Stimulated activated effector memory CD8-positive, alpha-beta T cell treated with anti-CD3 and anti-CD28 coated beads, Interleukin-12 subunit alpha, Interleukin-12 subunit beta, amount 100 ng/mL, for 72 hours (primary cell): ENCODE measurements around the gene CST7.

Experiments
- ATAC-seq: fragments of 150-1000 bp; cut with Tn5 transposase; 2 replicates; pipeline ENCODE4 v1.10.0; 2021
- DNase-seq, 2 donors: peaks; one replicate each; pipeline ENCODE4 v3.0.0; 2021 to 2022; ENCODE audit warnings: low spot score in 2 of 2
- H3K27ac Mint-ChIP-seq: one replicate; pipeline ENCODE4 v1.8.0; 2022; ENCODE audit warnings: mild to moderate bottlenecking, mixed read lengths
- H3K36me3 Mint-ChIP-seq: one replicate; pipeline ENCODE4 v1.8.0; 2022; ENCODE audit warnings: mild to moderate bottlenecking, mixed read lengths
- H3K4me1 Mint-ChIP-seq: one replicate; pipeline ENCODE4 v1.8.0; 2022; ENCODE audit warnings: mixed read lengths
- H3K4me3 Mint-ChIP-seq: one replicate; pipeline ENCODE4 v1.8.0; 2022; ENCODE audit warnings: mild to moderate bottlenecking, mixed read lengths
- H3K9me3 Mint-ChIP-seq: one replicate; pipeline ENCODE4 v1.8.0; 2022; ENCODE audit warnings: mixed read lengths

CST7 gene

DNA sequence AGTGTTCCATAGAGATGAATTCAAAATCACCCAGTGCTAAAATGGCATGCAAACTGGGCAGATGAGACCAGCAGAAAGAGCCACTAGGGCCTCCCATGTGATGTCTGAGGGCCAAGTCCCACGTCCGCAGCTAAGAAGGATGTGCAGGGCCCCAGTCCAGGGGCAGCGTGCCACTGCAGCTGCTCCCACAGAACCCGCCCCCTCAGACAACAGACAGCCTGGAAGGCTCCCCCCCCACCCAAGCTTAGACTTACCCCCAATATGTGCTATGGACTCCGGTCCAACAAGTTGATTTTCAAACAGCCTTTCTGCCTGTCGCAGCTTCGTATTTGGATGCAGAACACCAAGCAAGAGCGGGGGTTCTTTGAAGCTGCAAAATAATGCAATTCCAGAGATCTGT, 29.4 kb downstream of the CST7 start:
- no peak overlapping the region for H3K4me3 Mint-ChIP-seq
- no peak for DNase-seq
- peak overlapping the region; percentile 89 for H3K27ac Mint-ChIP-seq
- H3K9me3 Mint-ChIP-seq = peaks cover 10% of the 10 kb centered on the region
- peaks cover 96% of the 10 kb centered on the region for H3K36me3 Mint-ChIP-seq
- ATAC-seq = no peak
- peaks cover 88% of the 10 kb centered on the region for H3K4me1 Mint-ChIP-seq

- ATAC-seq (no peak), DNase-seq (no peak)
- Mint-ChIP-seq H3K4me3 (no peak overlapping the region), H3K4me1 (peaks cover 80% of the 10 kb centered on the region), H3K9me3 (peaks cover 10% of the 10 kb centered on the region), H3K36me3 (peaks cover 96% of the 10 kb centered on the region), H3K27ac (peak overlapping the region; percentile 89)
Observed at GRCh38 chr20:24979036-24979960, 30.2 kb downstream of the CST7 start.

- Mint-ChIP-seq H3K27ac (peak overlapping the region; percentile 89), H3K4me3 (no peak overlapping the region), H3K4me1 (peaks cover 79% of the 10 kb centered on the region), H3K9me3 (peaks cover 8% of the 10 kb centered on the region), H3K36me3 (peaks cover 88% of the 10 kb centered on the region)
- no peak for DNase-seq
- ATAC-seq = no peak
Observed at GRCh38 chr20:24980291-24981053, 31.4 kb downstream of the CST7 start.

DNA sequence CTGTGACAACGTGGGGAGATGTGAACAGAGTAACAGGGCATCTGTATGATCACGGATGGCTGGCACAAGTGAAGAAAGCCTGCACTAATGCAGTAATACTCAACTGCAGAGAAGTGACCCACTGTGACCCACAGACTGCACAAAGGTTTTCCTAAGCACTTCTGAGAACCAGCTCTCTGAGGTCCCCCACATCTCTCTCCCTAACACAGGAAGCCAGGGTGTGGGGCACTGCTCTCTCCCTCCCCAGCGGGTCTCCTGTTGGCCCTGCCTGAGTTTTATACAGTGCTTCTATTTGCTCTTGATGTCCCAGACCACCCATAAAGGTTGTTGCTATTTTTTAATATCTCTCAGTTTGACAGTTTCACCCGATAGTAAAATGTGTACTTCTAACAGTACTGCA, 32.2 kb downstream of the CST7 start:
- Mint-ChIP-seq H3K4me1 (peaks cover 79% of the 10 kb centered on the region), H3K36me3 (peaks cover 82% of the 10 kb centered on the region), H3K27ac (peak overlapping the region; percentile 89), H3K9me3 (peaks cover under 1% of the 10 kb centered on the region), H3K4me3 (peak overlapping the region; percentile 35)
- ATAC-seq (peak; percentile 66), DNase-seq (no peak)

DNA sequence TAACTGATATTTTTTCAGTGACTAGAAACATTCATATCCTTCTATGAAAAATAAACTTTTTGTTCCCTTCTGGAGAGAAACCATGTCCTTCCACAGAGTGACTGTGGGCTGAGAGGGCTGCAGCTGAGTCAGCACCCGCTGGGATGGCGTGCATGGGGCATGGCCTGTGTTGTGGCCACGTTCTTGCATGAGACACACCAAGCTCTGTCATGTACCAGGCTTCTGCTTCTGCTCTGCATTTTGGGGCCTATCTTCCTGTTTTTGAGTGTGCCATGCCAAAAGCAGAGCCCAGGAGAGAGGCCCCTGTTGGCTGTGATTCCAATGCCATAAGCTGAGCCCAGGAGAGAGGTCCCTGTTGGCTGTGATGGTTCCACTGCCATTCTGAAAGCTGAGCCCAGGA, 32.7 kb downstream of the CST7 start:
- DNase-seq = no peak

DNA sequence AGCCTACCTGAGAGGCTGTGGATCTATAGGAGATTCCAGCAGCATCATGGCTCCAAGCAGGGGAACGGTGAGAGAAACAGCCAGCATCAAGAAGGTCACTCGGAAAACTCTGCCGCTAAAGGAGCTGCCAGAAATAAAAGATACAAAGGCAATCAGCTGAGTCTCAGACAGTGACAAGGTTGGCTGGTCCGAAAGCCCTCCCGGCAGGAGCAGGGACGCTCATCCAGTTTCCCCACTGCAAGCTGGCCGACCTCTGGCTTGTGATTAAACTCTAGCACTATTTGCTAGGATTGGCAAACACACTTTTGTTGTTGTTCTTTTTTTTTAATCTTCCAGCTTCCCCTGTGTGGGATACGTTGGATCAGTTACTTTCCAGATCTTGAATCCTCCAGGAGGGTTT, 34.8 kb downstream of the CST7 start:
- no peak for DNase-seq
- H3K4me3 Mint-ChIP-seq = no peak overlapping the region
- peaks cover 87% of the 10 kb centered on the region for H3K4me1 Mint-ChIP-seq
- no peaks in the 10 kb centered on the region for H3K9me3 Mint-ChIP-seq
- peaks cover 77% of the 10 kb centered on the region for H3K36me3 Mint-ChIP-seq
- peak overlapping the region; percentile 69 for H3K27ac Mint-ChIP-seq
- ATAC-seq = no peak

More for the DNA sequence above, 32.7 kb downstream of the CST7 start:
- Mint-ChIP-seq H3K27ac (peak overlapping the region; percentile 89), H3K4me3 (peak overlapping the region; percentile 35), H3K36me3 (peaks cover 81% of the 10 kb centered on the region), H3K9me3 (no peaks in the 10 kb centered on the region), H3K4me1 (peaks cover 80% of the 10 kb centered on the region)
- ATAC-seq = peak; percentile 94

- DNase-seq (no peak), ATAC-seq (no peak)
- H3K27ac Mint-ChIP-seq = peak overlapping the region; percentile 69
- peak overlapping the region; percentile 21 for H3K4me3 Mint-ChIP-seq
- H3K36me3 Mint-ChIP-seq = peaks cover 71% of the 10 kb centered on the region
- no peaks in the 10 kb centered on the region for H3K9me3 Mint-ChIP-seq
- peaks cover 86% of the 10 kb centered on the region for H3K4me1 Mint-ChIP-seq
Observed at GRCh38 chr20:24984961-24985640, 36.0 kb downstream of the CST7 start.

GRCh38 chr20:24985802-24986201, 36.7 kb downstream of the CST7 start:
- peaks cover 86% of the 10 kb centered on the region for H3K4me1 Mint-ChIP-seq
- peak overlapping the region; percentile 21 for H3K4me3 Mint-ChIP-seq
- DNase-seq (no peak), ATAC-seq (no peak)
- peak overlapping the region; percentile 69 for H3K27ac Mint-ChIP-seq
- no peaks in the 10 kb centered on the region for H3K9me3 Mint-ChIP-seq
- peaks cover 68% of the 10 kb centered on the region for H3K36me3 Mint-ChIP-seq

DNA sequence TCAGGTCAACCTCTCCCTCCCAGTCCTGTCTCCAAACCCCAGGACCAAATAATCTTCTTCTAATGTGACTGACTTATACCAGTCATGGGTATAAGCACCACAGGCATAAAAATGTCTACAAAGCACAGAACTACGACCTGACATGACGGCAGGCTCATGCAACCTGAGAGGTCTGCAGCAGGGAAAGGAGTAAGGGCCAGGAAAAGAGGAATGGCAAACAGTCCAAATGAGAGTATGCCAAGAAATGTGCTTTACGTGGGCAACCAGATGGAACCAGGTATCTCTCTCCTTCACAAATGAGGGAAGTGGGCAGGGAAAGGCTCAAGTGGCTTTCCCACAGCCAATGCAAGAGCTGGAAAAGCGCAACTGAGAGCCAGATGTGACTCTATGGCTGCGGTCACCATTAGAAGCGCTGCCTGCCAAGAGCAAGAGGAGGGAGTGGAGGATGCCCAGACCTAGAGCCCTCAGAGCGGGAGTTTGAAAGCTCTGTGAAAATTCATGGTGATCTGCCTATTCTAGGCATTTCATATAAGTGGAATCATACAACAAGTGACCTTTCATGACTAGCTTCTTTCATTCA, 37.5 kb downstream of the CST7 start:
- Mint-ChIP-seq H3K9me3 (no peaks in the 10 kb centered on the region), H3K36me3 (peaks cover 61% of the 10 kb centered on the region), H3K4me1 (peaks cover 86% of the 10 kb centered on the region), H3K27ac (peak overlapping the region; percentile 69), H3K4me3 (peak overlapping the region; percentile 21)
- ATAC-seq (no peak), DNase-seq (no peak)

GRCh38 chr20:24987244-24987643, 38.2 kb downstream of the CST7 start:
- ATAC-seq (peak; percentile 83), DNase-seq (no peak)
- Mint-ChIP-seq H3K27ac (peak overlapping the region; percentile 69), H3K9me3 (no peaks in the 10 kb centered on the region), H3K4me1 (peaks cover 81% of the 10 kb centered on the region), H3K36me3 (peaks cover 53% of the 10 kb centered on the region), H3K4me3 (peak overlapping the region; percentile 33)

DNA sequence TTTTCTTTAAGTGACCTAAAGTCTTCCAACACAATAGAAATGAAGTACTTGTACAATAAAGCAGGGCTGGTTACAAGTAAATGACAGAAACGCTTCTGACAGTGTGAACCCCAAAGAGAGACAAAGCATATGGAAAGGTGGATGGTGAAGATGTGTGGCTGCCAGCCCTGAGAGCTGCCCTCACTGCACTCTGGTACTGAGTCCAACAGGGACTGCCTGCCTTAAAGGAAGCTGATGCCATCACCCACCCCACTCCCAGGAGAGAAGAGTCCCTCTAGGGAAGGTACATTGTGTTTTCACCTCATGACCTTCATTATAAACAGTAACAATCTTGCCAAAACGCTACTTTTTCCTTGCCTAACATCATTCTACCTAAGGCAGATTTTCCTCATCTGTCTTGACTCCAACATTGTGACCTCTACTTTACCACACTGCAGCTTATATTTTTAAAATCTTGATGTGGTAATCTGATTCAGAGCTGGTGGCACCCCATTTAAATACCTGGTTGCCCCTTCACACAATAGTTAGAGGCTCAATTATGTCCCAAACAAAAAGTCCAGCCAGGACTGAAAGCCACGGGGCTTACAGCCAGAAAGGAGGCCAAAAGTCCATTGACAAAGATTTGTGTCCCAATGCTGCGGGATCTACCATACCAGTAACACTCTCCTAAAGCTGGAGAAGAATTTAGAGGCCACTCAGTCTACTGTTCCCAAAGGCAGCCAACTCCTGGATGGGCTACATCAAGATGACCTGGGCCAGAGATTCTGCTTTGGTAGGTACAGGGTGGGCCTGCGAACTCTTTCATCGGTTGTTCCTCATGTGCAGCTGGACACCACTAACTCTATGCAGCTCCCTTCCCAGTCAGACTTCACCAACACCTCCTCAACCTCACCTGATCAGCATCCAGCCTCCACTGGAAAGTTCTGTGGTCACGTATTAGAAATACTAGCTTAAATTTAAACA, 39.1 kb downstream of the CST7 start:
- peaks cover 72% of the 10 kb centered on the region for H3K4me1 Mint-ChIP-seq
- H3K36me3 Mint-ChIP-seq = peaks cover 44% of the 10 kb centered on the region
- H3K9me3 Mint-ChIP-seq = no peaks in the 10 kb centered on the region
- peak overlapping the region; percentile 69 for H3K27ac Mint-ChIP-seq
- ATAC-seq = no peak
- peak overlapping the region; percentile 97 for H3K4me3 Mint-ChIP-seq
- no peak for DNase-seq

GRCh38 chr20:24989162-24989561, 40.1 kb downstream of the CST7 start:
- Mint-ChIP-seq H3K36me3 (peaks cover 34% of the 10 kb centered on the region), H3K9me3 (no peaks in the 10 kb centered on the region), H3K27ac (peak overlapping the region; percentile 69), H3K4me3 (peak overlapping the region; percentile 97), H3K4me1 (peaks cover 77% of the 10 kb centered on the region)
- ATAC-seq (no peak), DNase-seq (no peak)

GRCh38 chr20:24990810-24991252, 41.8 kb downstream of the CST7 start:
- no peaks in the 10 kb centered on the region for H3K9me3 Mint-ChIP-seq
- peak overlapping the region; percentile 97 for H3K4me3 Mint-ChIP-seq
- peaks cover 30% of the 10 kb centered on the region for H3K36me3 Mint-ChIP-seq
- DNase-seq (no peak), ATAC-seq (no peak)
- peak overlapping the region; percentile 96 for H3K27ac Mint-ChIP-seq
- H3K4me1 Mint-ChIP-seq = peaks cover 73% of the 10 kb centered on the region
